PC-9 (cell line): ENCODE data around the gene ABCB10. TPM values are rescaled to one million over a fixed set of nuclear protein-coding genes. Genes with fewer than 3 reads are reported as not detected.

ENCODE experiments used
- BruUV-seq: library from RNA; stranded (reverse); fragments of 400-500 nt; replicated peaks from 2 replicates; lab custom pipeline; 2021; lab: Mats Ljungman, UMichigan
- CTCF ChIA-PET: fragments of 300-600 bp; sonication (Branson Sonifier 250); formaldehyde crosslinking; loops from one replicate; lab custom pipeline; 2022; ENCODE audit warnings: antibody characterized with exemption; lab: Charles Lee
- POLR2A ChIA-PET: fragments of 300-600 bp; sonication (Branson Sonifier 250); formaldehyde crosslinking; loops from one replicate; lab custom pipeline; 2022; ENCODE audit warnings: antibody characterized with exemption; ENCODE audit not compliant: unreplicated experiment; lab: Charles Lee
- DNase-seq, 2 experiments: peaks; one replicate each; pipeline versions ENCODE4 v3.0.0 to v3.0.0-alpha.2; 2015 to 2022; ENCODE audit warnings: mixed read lengths in 1 of 2
- H2AFZ ChIP-seq: fragments of 200-600 bp; sonication (generic); 2 replicates; pipeline ENCODE4 v1.8.1; 2017; ENCODE audit warnings: antibody characterized with exemption
- H3F3A ChIP-seq: fragments of 200-600 bp; sonication (generic); 2 replicates; pipeline ENCODE4 v1.8.1; 2017; ENCODE audit warnings: antibody characterized with exemption, mild to moderate bottlenecking, low read depth; ENCODE audit not compliant: insufficient read depth
- H3K27ac ChIP-seq: fragments of 200-600 bp; sonication (generic); 2 replicates; pipeline ENCODE4 v1.6.1; 2016; ENCODE audit warnings: mixed run types
- H3K27me3 ChIP-seq: fragments of 200-600 bp; sonication (generic); 2 replicates; pipeline ENCODE4 v1.6.1; 2016; ENCODE audit warnings: low read depth, mixed run types; ENCODE audit not compliant: insufficient read depth
- H3K36me3 ChIP-seq: fragments of 200-600 bp; sonication (generic); 2 replicates; pipeline ENCODE4 v1.6.1; 2016; ENCODE audit warnings: low read depth, mixed run types
- H3K4me1 ChIP-seq: fragments of 200-600 bp; sonication (generic); replicated peaks from 2 replicates; pipeline ENCODE4 v1.6.1; 2016; ENCODE audit warnings: mixed run types; ENCODE audit not compliant: insufficient read depth
- H3K4me2 ChIP-seq: fragments of 200-600 bp; sonication (generic); 2 replicates; pipeline ENCODE4 v1.6.1; 2017; ENCODE audit warnings: mixed run types
- H3K4me3 ChIP-seq: fragments of 200-600 bp; sonication (generic); 2 replicates; pipeline ENCODE4 v1.6.1; 2016; ENCODE audit warnings: mixed run types
- H3K79me2 ChIP-seq: fragments of 200-600 bp; sonication (generic); 2 replicates; pipeline ENCODE4 v1.6.1; 2017; ENCODE audit warnings: low read depth, mixed run types
- H3K9me2 ChIP-seq: fragments of 200-600 bp; sonication (generic); 2 replicates; pipeline ENCODE4 v1.8.1; 2017; ENCODE audit warnings: mild to moderate bottlenecking; ENCODE audit not compliant: insufficient read depth
- H3K9me3 ChIP-seq: fragments of 200-600 bp; sonication (generic); 2 replicates; pipeline ENCODE4 v1.8.1; 2016; ENCODE audit warnings: low read depth; ENCODE audit not compliant: insufficient read depth
- H4K20me1 ChIP-seq: fragments of 200-600 bp; sonication (generic); 2 replicates; pipeline ENCODE4 v1.8.1; 2017; ENCODE audit not compliant: insufficient read depth
- CTCF ChIP-seq: fragments of 200-600 bp; sonication (generic); conservative IDR thresholded peaks from 2 replicates; pipeline ENCODE4 v1.6.1; 2017; ENCODE audit warnings: mixed run types, antibody characterized with exemption, mild to moderate bottlenecking, moderate library complexity
- EZH2 ChIP-seq: fragments of 200-600 bp; sonication (generic); IDR thresholded peaks from 2 replicates; pipeline ENCODE4 v1.8.0; 2017; ENCODE audit warnings: antibody characterized with exemption, low read depth
- intact Hi-C: fragments of 100-400 bp; cut with micrococcal nuclease; formaldehyde crosslinking; loops from one replicate; pipeline ENCODE4 v1.10.0; 2022; ENCODE audit not compliant: unreplicated experiment
- total RNA-seq: library from RNA; stranded (reverse); gene quantifications from 2 replicates; pipeline ENCODE4 v1.2.3, GENCODE V29; 2021

ABCB10 gene
- total RNA-seq, 1 experiment from 2014 or later: 12.1 TPM

DNA sequence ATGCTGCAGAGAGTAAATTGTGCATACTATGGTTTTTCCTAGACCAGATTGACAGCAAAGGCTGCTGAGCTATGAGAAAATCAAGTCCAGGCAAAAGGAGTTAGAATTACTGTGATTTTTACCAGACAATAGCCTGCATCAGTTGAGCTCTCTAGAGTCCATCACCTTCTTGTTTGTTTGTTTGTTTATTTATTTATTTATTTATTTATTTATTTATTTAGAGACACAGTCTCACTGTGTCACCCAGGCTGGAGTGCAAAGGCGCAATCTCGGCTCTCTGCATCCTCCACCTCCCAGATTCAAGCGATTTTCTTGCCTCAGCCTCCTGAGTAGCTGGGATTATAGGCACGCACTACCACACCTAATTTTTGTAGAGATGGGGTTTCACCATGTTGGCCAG lies 24.2 kb upstream of the ABCB10 start:
- no peaks in the 10 kb centered on the region for H3K79me2 ChIP-seq
- no peaks in the 10 kb centered on the region for H3K36me3 ChIP-seq
- no peak for DNase-seq
- H3K4me3 ChIP-seq: no peak overlapping the region
- no peak overlapping the region for H3K27ac ChIP-seq
- H3K9me3 ChIP-seq: no peaks in the 10 kb centered on the region
- no peaks in the 10 kb centered on the region for H4K20me1 ChIP-seq
- CTCF ChIA-PET: no interaction called here
- TF ChIP-seq CTCF (no peak), EZH2 (no peak)
- no TSS peak for BruUV-seq
- H3K4me1 ChIP-seq: peaks cover 5% of the 10 kb centered on the region; the same call in 1 of the 2 replicates
- H3K4me2 ChIP-seq: no peak overlapping the region
- no peaks in the 10 kb centered on the region for H3F3A ChIP-seq
- POLR2A ChIA-PET: no interaction called here
- H3K27me3 ChIP-seq: no peaks in the 10 kb centered on the region
- intact Hi-C loops: no loop called here
- no peaks in the 10 kb centered on the region for H3K9me2 ChIP-seq
- H2AFZ ChIP-seq: no peak overlapping the region

GRCh38 chr1:229582011-229582694 lies 23.6 kb upstream of the ABCB10 start:
- Histone ChIP-seq H3K27ac (no peak overlapping the region), H3K27me3 (no peaks in the 10 kb centered on the region), H4K20me1 (no peaks in the 10 kb centered on the region), H3K9me2 (no peaks in the 10 kb centered on the region), H3K9me3 (no peaks in the 10 kb centered on the region), H3K4me3 (no peak overlapping the region), H3K79me2 (no peaks in the 10 kb centered on the region), H2AFZ (no peak overlapping the region), H3F3A (no peaks in the 10 kb centered on the region), H3K4me1 (peaks cover 5% of the 10 kb centered on the region; the same call in 1 of the 2 replicates), H3K36me3 (no peaks in the 10 kb centered on the region), H3K4me2 (no peak overlapping the region)
- no peak for DNase-seq
- TF ChIP-seq CTCF: no peak
- no peak for TF ChIP-seq EZH2
- CTCF ChIA-PET: no interaction called here
- BruUV-seq: no TSS peak
- POLR2A ChIA-PET: no interaction called here
- intact Hi-C loops: no loop called here

DNA sequence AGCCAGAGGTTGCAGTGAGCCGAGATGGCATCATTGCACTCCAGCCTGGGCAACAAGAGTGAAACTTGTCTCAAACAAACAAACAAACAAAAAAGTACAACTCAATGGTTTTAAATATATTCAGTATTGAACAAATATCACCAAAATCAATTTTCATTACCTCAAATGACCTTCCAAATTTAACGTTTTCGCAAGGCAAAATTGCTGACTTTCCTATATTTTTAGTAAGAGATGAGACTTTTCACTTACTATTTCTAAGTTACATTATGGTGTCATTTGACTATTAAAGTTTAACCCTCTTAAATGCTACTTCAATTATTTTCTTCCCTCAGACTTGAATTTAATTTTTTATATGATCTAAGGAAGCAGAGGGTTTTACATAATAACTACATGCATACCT lies 23.0 kb upstream of the ABCB10 start:
- POLR2A ChIA-PET: no interaction called here
- Histone ChIP-seq H3K4me1 (peaks cover 5% of the 10 kb centered on the region; the same call in 1 of the 2 replicates), H3K36me3 (no peaks in the 10 kb centered on the region), H3K4me2 (no peak overlapping the region), H3F3A (no peaks in the 10 kb centered on the region), H2AFZ (no peak overlapping the region), H3K4me3 (no peak overlapping the region), H3K9me2 (no peaks in the 10 kb centered on the region), H3K27me3 (no peaks in the 10 kb centered on the region), H3K9me3 (no peaks in the 10 kb centered on the region), H3K79me2 (no peaks in the 10 kb centered on the region), H4K20me1 (no peaks in the 10 kb centered on the region), H3K27ac (no peak overlapping the region)
- BruUV-seq: no TSS peak
- intact Hi-C loops: no loop called here
- no peak for DNase-seq
- CTCF ChIA-PET: no interaction called here
- TF ChIP-seq CTCF (no peak), EZH2 (no peak)
